PC-9 (cell line): ENCODE results near the gene RIPOR3. TPM values are rescaled to one million over a fixed set of nuclear protein-coding genes. Genes with fewer than 3 reads are reported as not detected.

Experiments used
- Bru-seq: library from RNA; stranded (reverse); fragments of 400-500 nt; gene quantifications from one replicate; lab custom pipeline; 2021; lab: Mats Ljungman, UMichigan
- BruChase-seq, 2 experiments: library from RNA; stranded (reverse); fragments of 400-500 nt; gene quantifications; one replicate each; lab custom pipeline; 2021; lab: Mats Ljungman, UMichigan
- BruUV-seq: library from RNA; stranded (reverse); fragments of 400-500 nt; replicated peaks from 2 replicates; lab custom pipeline; 2021; lab: Mats Ljungman, UMichigan
- CTCF ChIA-PET: fragments of 300-600 bp; sonication (Branson Sonifier 250); formaldehyde crosslinking; loops from one replicate; lab custom pipeline; 2022; ENCODE audit warnings: antibody characterized with exemption; lab: Charles Lee
- POLR2A ChIA-PET: fragments of 300-600 bp; sonication (Branson Sonifier 250); formaldehyde crosslinking; loops from one replicate; lab custom pipeline; 2022; ENCODE audit warnings: antibody characterized with exemption; ENCODE audit not compliant: unreplicated experiment; lab: Charles Lee
- DNase-seq, 2 experiments: peaks; one replicate each; pipeline versions ENCODE4 v3.0.0 to v3.0.0-alpha.2; 2015 to 2022; ENCODE audit warnings: mixed read lengths in 1 of 2
- H2AFZ ChIP-seq: fragments of 200-600 bp; sonication (generic); 2 replicates; pipeline ENCODE4 v1.8.1; 2017; ENCODE audit warnings: antibody characterized with exemption
- H3F3A ChIP-seq: fragments of 200-600 bp; sonication (generic); 2 replicates; pipeline ENCODE4 v1.8.1; 2017; ENCODE audit warnings: antibody characterized with exemption, mild to moderate bottlenecking, low read depth; ENCODE audit not compliant: insufficient read depth
- H3K27ac ChIP-seq: fragments of 200-600 bp; sonication (generic); 2 replicates; pipeline ENCODE4 v1.6.1; 2016; ENCODE audit warnings: mixed run types
- H3K27me3 ChIP-seq: fragments of 200-600 bp; sonication (generic); 2 replicates; pipeline ENCODE4 v1.6.1; 2016; ENCODE audit warnings: low read depth, mixed run types; ENCODE audit not compliant: insufficient read depth
- H3K36me3 ChIP-seq: fragments of 200-600 bp; sonication (generic); 2 replicates; pipeline ENCODE4 v1.6.1; 2016; ENCODE audit warnings: low read depth, mixed run types
- H3K4me1 ChIP-seq: fragments of 200-600 bp; sonication (generic); replicated peaks from 2 replicates; pipeline ENCODE4 v1.6.1; 2016; ENCODE audit warnings: mixed run types; ENCODE audit not compliant: insufficient read depth
- H3K4me2 ChIP-seq: fragments of 200-600 bp; sonication (generic); 2 replicates; pipeline ENCODE4 v1.6.1; 2017; ENCODE audit warnings: mixed run types
- H3K4me3 ChIP-seq: fragments of 200-600 bp; sonication (generic); 2 replicates; pipeline ENCODE4 v1.6.1; 2016; ENCODE audit warnings: mixed run types
- H3K79me2 ChIP-seq: fragments of 200-600 bp; sonication (generic); 2 replicates; pipeline ENCODE4 v1.6.1; 2017; ENCODE audit warnings: low read depth, mixed run types
- H3K9me2 ChIP-seq: fragments of 200-600 bp; sonication (generic); 2 replicates; pipeline ENCODE4 v1.8.1; 2017; ENCODE audit warnings: mild to moderate bottlenecking; ENCODE audit not compliant: insufficient read depth
- H3K9me3 ChIP-seq: fragments of 200-600 bp; sonication (generic); 2 replicates; pipeline ENCODE4 v1.8.1; 2016; ENCODE audit warnings: low read depth; ENCODE audit not compliant: insufficient read depth
- H4K20me1 ChIP-seq: fragments of 200-600 bp; sonication (generic); 2 replicates; pipeline ENCODE4 v1.8.1; 2017; ENCODE audit not compliant: insufficient read depth
- CTCF ChIP-seq: fragments of 200-600 bp; sonication (generic); conservative IDR thresholded peaks from 2 replicates; pipeline ENCODE4 v1.6.1; 2017; ENCODE audit warnings: mixed run types, antibody characterized with exemption, mild to moderate bottlenecking, moderate library complexity
- EZH2 ChIP-seq: fragments of 200-600 bp; sonication (generic); IDR thresholded peaks from 2 replicates; pipeline ENCODE4 v1.8.0; 2017; ENCODE audit warnings: antibody characterized with exemption, low read depth
- intact Hi-C: fragments of 100-400 bp; cut with micrococcal nuclease; formaldehyde crosslinking; loops from one replicate; pipeline ENCODE4 v1.10.0; 2022; ENCODE audit not compliant: unreplicated experiment
- long read RNA-seq: library from polyadenylated mRNA; stranded (forward); transcript quantifications from one replicate; pipeline ENCODE4 v2.0.0, GENCODE V29; 2022
- total RNA-seq: library from RNA; stranded (reverse); gene quantifications from 2 replicates; pipeline ENCODE4 v1.2.3, GENCODE V29; 2021

Gene RIPOR3
- total RNA-seq (4.1 and 6.3 TPM in 2 replicates), Bru-seq, nascent RNA (percentile 41 among the genes with signal in this experiment), BruChase-seq, experiment 1, labeled RNA remaining after a 2-hour chase (percentile 38 among the genes with signal in this experiment), BruChase-seq, experiment 2, labeled RNA remaining after a 6-hour chase (percentile 31 among the genes with signal in this experiment)
- long read RNA-seq, partial matches to known transcripts: 1 of 9 reads
- long read RNA-seq, other reads (novel, unspliced or antisense): 8 of 9 reads

- H3K4me2 ChIP-seq: peak within 1 kb of the TSS; percentile 51
- BruUV-seq: no TSS peak
- H3K36me3 ChIP-seq: no peaks in the 10 kb centered on the region
- peaks cover 28% of the 10 kb centered on the region for H3K4me1 ChIP-seq
- peak in 1 of 2 experiments; percentile 28 for DNase-seq
- no peaks in the 10 kb centered on the region for H3K79me2 ChIP-seq
- H3K27ac ChIP-seq: no peak within 1 kb of the TSS
- no peaks in the 10 kb centered on the region for H3K9me2 ChIP-seq
- POLR2A ChIA-PET: no interaction called here
- intact Hi-C loops: loop anchor here (1.0 kb wide), 1 partner anchor 11 kb away; no protein-coding TSS in a partner anchor
- no peak within 1 kb of the TSS for H2AFZ ChIP-seq
- no peaks in the 10 kb centered on the region for H3K27me3 ChIP-seq
- H3K9me3 ChIP-seq: no peaks in the 10 kb centered on the region
- H4K20me1 ChIP-seq: no peaks in the 10 kb centered on the region
- CTCF ChIA-PET: interaction anchor here (0.9 kb wide), 1 partner anchor 12 kb away, joined by 3 read pairs; no protein-coding TSS in a partner anchor
- no peak within 1 kb of the TSS for H3K4me3 ChIP-seq
- TF ChIP-seq CTCF (no peak), EZH2 (no peak)
- H3F3A ChIP-seq: peaks cover 27% of the 10 kb centered on the region
Observed at GRCh38 chr20:50690650-50691572, at the start of gene RIPOR3. TSS of gene RIPOR3 (minus strand) at chr20:50691542. CDS start at chr20:50691128, 414 bp downstream.

GRCh38 chr20:50737352-50737751 lies 46.0 kb upstream of the RIPOR3 start:
- peak overlapping the region; percentile 89 for H3K4me2 ChIP-seq
- H3K4me3 ChIP-seq: no peak overlapping the region
- ChIA-PET POLR2A (interaction anchor here (0.6 kb wide), 2 partner anchors 53 to 549 kb away, joined by 4 to 6 read pairs; no protein-coding TSS in a partner anchor), CTCF (no interaction called here)
- no TSS peak for BruUV-seq
- DNase-seq: no peak
- H2AFZ ChIP-seq: no peak overlapping the region
- H3F3A ChIP-seq: peaks cover 76% of the 10 kb centered on the region
- H4K20me1 ChIP-seq: peaks cover 49% of the 10 kb centered on the region
- H3K4me1 ChIP-seq: peaks cover 92% of the 10 kb centered on the region
- intact Hi-C loops: no loop called here
- TF ChIP-seq CTCF (no peak), EZH2 (no peak)
- H3K27me3 ChIP-seq: no peaks in the 10 kb centered on the region
- peak overlapping the region; percentile 89; the same call in 1 of the 2 replicates for H3K27ac ChIP-seq
- no peaks in the 10 kb centered on the region for H3K9me3 ChIP-seq
- no peaks in the 10 kb centered on the region for H3K9me2 ChIP-seq
- peaks cover 100% of the 10 kb centered on the region for H3K79me2 ChIP-seq
- H3K36me3 ChIP-seq: peaks cover 63% of the 10 kb centered on the region

- H3K27me3 ChIP-seq: no peaks in the 10 kb centered on the region
- no TSS peak for BruUV-seq
- H3K36me3 ChIP-seq: peaks cover 66% of the 10 kb centered on the region
- H3K4me3 ChIP-seq: peak overlapping the region; percentile 85; the same call in 1 of the 2 replicates
- peaks cover 76% of the 10 kb centered on the region for H3K4me1 ChIP-seq
- no peaks in the 10 kb centered on the region for H3K9me3 ChIP-seq
- H3K4me2 ChIP-seq: peak overlapping the region; percentile 89
- no peaks in the 10 kb centered on the region for H3K9me2 ChIP-seq
- peaks cover 45% of the 10 kb centered on the region for H4K20me1 ChIP-seq
- peaks cover 95% of the 10 kb centered on the region for H3K79me2 ChIP-seq
- intact Hi-C loops: no loop called here
- TF ChIP-seq EZH2: no peak
- TF ChIP-seq CTCF: no peak
- peak overlapping the region; percentile 89 for H3K27ac ChIP-seq
- H3F3A ChIP-seq: peaks cover 60% of the 10 kb centered on the region
- ChIA-PET CTCF (no interaction called here), POLR2A (no interaction called here)
- peak in 1 of 2 experiments; percentile 98 for DNase-seq
- H2AFZ ChIP-seq: no peak overlapping the region
Observed at GRCh38 chr20:50735813-50736212, 44.5 kb upstream of the RIPOR3 start.
